Liver (tissue), 9 donors: ENCODE data around the gene MYOM3. TPM values are rescaled to one million over a fixed set of nuclear protein-coding genes. Genes with fewer than 3 reads are reported as not detected.

ENCODE experiments used
- DNase-seq: peaks from one replicate; pipeline ENCODE4 v3.0.0-alpha.2; 2017; ENCODE audit warnings: low spot score
- H3K27ac ChIP-seq, 2 donors: one replicate each; pipeline ENCODE4 v1.7.0; 2013; ENCODE audit warnings: inconsistent platforms in 2 of 2, low read length in 2 of 2, control low read depth in 1 of 2, low read depth in 1 of 2, mild to moderate bottlenecking in 1 of 2
- H3K27me3 ChIP-seq, 4 donors: one replicate each; pipeline versions ENCODE4 v1.6.1 to v1.7.0; 2013; ENCODE audit warnings: low read length in 3 of 4, inconsistent platforms in 1 of 4, mild to moderate bottlenecking in 1 of 4, moderate library complexity in 1 of 4; ENCODE audit not compliant: control insufficient read depth in 4 of 4, insufficient read depth in 4 of 4
- H3K36me3 ChIP-seq, 4 donors: one replicate each; pipeline versions ENCODE4 v1.6.1 to v1.7.0; 2013; ENCODE audit warnings: low read length in 3 of 4, mild to moderate bottlenecking in 3 of 4, low read depth in 1 of 4, moderate library complexity in 1 of 4; ENCODE audit not compliant: control insufficient read depth in 4 of 4, insufficient read depth in 3 of 4
- H3K4me1 ChIP-seq, 4 donors: one replicate each; pipeline versions ENCODE4 v1.6.1 to v1.7.0; 2013; ENCODE audit warnings: low read length in 3 of 4, mild to moderate bottlenecking in 3 of 4, moderate library complexity in 1 of 4; ENCODE audit not compliant: control insufficient read depth in 4 of 4, insufficient read depth in 4 of 4
- H3K4me3 ChIP-seq, 3 donors: one replicate each; pipeline versions ENCODE4 v1.6.1 to v1.7.0; 2013; ENCODE audit warnings: low read length in 3 of 3, control low read depth in 1 of 3, low read depth in 1 of 3, mild to moderate bottlenecking in 1 of 3
- H3K9ac ChIP-seq, 2 donors: one replicate each; pipeline ENCODE4 v1.7.0; 2013; ENCODE audit warnings: low read length in 2 of 2, mild to moderate bottlenecking in 2 of 2, moderate library complexity in 2 of 2, control low read depth in 1 of 2, low read depth in 1 of 2
- H3K9me3 ChIP-seq, 4 donors: one replicate each; pipeline versions ENCODE4 v1.6.1 to v1.7.0; 2013; ENCODE audit warnings: low read length in 3 of 4; ENCODE audit not compliant: control insufficient read depth in 4 of 4
- FOXA1 ChIP-seq: IDR thresholded peaks from 2 replicates; pipeline ENCODE4 v1.6.1; 2016; ENCODE audit warnings: antibody characterized with exemption
- FOXA2 ChIP-seq: IDR thresholded peaks from 2 replicates; pipeline ENCODE4 v1.6.1; 2016; ENCODE audit warnings: antibody characterized with exemption
- HNF4A ChIP-seq, 2 donors: conservative IDR thresholded peaks; 2 replicates each; pipeline ENCODE4 v1.6.1; 2016; ENCODE audit warnings: antibody characterized with exemption in 2 of 2, mild to moderate bottlenecking in 2 of 2
- HNF4G ChIP-seq: IDR thresholded peaks from 2 replicates; pipeline ENCODE4 v1.6.1; 2016; ENCODE audit warnings: antibody characterized with exemption
- NR2F2 ChIP-seq: IDR thresholded peaks from 2 replicates; pipeline ENCODE4 v1.6.1; 2016; ENCODE audit warnings: antibody characterized with exemption
- RAD21 ChIP-seq, 2 donors: IDR thresholded peaks; 2 replicates each; pipeline ENCODE4 v1.6.1; 2016; ENCODE audit warnings: antibody characterized with exemption in 2 of 2, mild to moderate bottlenecking in 2 of 2
- RXRA ChIP-seq, 2 donors: IDR thresholded peaks; 2 replicates each; pipeline ENCODE4 v1.6.1; 2017 to 2018; ENCODE audit warnings: antibody characterized with exemption in 2 of 2, mild to moderate bottlenecking in 1 of 2
- SP1 ChIP-seq: IDR thresholded peaks from 2 replicates; pipeline ENCODE4 v1.6.1; 2018; ENCODE audit warnings: antibody characterized with exemption, mild to moderate bottlenecking
- WGBS: extraction: QIAGEN DNeasy Blood & Tissue Kit; methylation state at CpG from one replicate; pipeline ENCODE4 v1.1.7; 2013; 5-methylcytosine and 5-hydroxymethylcytosine counted together
- polyA plus RNA-seq, 2 donors: library from polyadenylated mRNA; stranded (reverse) in 1 of 2; unstranded in 1 of 2; fragments of 200-250 nt in 1 of 2; fragments of >200 nt in 1 of 2; fragmentation: Nextera tagmentation in 1 of 2; extraction: Ambion mirVana in 1 of 2; gene quantifications; one replicate each; pipeline versions ENCODE4 v1.2.1 to v1.2.3, GENCODE V29; 2013 to 2015
- total RNA-seq, 2 donors: library from RNA; depleted of rRNA; stranded (reverse); fragments of >200 nt; gene quantifications; one replicate each; pipeline ENCODE4 v1.2.3, GENCODE V29; 2014
- TF ChIP-seq, protein P1 (sequence below): IDR thresholded peaks from 2 replicates; pipeline ENCODE4 v1.6.1; 2016; ENCODE audit warnings: antibody characterized with exemption
- TF ChIP-seq, protein P2 (sequence below): IDR thresholded peaks from 2 replicates; pipeline ENCODE4 v1.6.1; 2016; ENCODE audit warnings: antibody characterized with exemption
- TF ChIP-seq, protein P3 (sequence below): IDR thresholded peaks from 2 replicates; pipeline ENCODE4 v1.6.1; 2016; ENCODE audit warnings: antibody characterized with exemption, mild to moderate bottlenecking
- donor health status: healthy.
- donor health status: healthy.
- donor health status: healthy.
- donor health status: healthy.
- donor health status: healthy.

The MYOM3 gene
- total and polyA plus RNA-seq, 4 donors = 0.01 to 0.17 (median 0.05) TPM; not detected in 1

DNA sequence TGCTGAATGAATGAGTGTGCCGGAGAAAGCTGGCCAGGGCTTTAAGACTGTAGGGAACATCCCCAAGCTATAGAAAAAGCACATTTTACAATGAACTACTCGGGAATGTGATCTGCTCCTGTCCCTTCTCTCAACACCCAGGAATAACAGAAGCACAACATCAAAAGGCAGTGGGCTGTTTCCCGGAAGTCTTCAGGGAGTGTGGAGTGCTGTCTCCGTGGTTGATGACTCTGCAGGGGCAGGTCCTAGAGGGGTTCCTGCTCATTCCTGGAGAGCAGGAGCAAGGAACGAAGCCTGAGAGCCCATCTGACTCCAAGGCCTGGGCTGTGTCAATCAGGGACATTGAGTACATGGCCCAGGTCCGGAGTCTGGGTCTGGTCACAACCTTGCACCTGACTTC, 35.9 kb upstream of the MYOM3 start:
- Histone ChIP-seq H3K4me3 (no peak overlapping the region), H3K9me3 (no peaks in the 10 kb centered on the region), H3K9ac (no peak overlapping the region), H3K27ac (no peak overlapping the region), H3K36me3 (no peaks in the 10 kb centered on the region), H3K4me1 (peaks cover 0 to 25% (median 16%) of the 10 kb centered on the region in 4 donors), H3K27me3 (no peaks in the 10 kb centered on the region)
- no peak for DNase-seq
- TF ChIP-seq NR2F2 = no peak
- WGBS = 74% methylated on average over 6 of the region's 6 CpGs

DNA sequence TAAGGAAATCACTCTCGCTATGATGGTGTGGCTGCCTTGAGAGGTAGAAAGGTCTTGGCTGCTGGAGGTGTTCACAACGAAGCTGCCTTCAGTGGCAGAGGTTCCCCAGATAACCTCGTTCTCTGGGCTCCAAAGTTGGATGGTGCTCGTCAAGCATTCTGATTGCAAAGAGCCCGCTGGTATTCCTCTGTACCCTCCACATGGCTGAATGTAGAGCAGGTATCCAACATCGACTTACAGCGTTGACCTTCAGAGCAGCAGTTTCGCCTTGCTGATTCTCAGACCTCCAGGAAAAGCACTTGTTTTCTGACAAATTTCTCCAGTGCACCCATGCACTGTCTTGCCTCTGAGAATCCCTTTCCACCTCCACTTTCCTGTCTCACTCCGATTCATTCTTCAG, 35.3 kb upstream of the MYOM3 start:
- Histone ChIP-seq H3K9ac (no peak overlapping the region), H3K4me3 (no peak overlapping the region), H3K9me3 (no peaks in the 10 kb centered on the region), H3K36me3 (no peaks in the 10 kb centered on the region), H3K4me1 (peaks cover 0 to 31% (median 20%) of the 10 kb centered on the region in 4 donors), H3K27ac (no peak overlapping the region), H3K27me3 (no peaks in the 10 kb centered on the region)
- DNase-seq = no peak
- no peak for TF ChIP-seq HNF4A (conservative IDR thresholded peaks at IDR 0.05)
- no peak for TF ChIP-seq RAD21 (IDR thresholded peaks at IDR 0.05)
- TF ChIP-seq FOXA1 = no peak
- no peak for TF ChIP-seq NR2F2
- TF ChIP-seq, protein P1, sequence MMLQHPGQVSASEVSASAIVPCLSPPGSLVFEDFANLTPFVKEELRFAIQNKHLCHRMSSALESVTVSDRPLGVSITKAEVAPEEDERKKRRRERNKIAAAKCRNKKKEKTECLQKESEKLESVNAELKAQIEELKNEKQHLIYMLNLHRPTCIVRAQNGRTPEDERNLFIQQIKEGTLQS = no peak
- no peak for TF ChIP-seq SP1
- no peak for TF ChIP-seq RXRA (IDR thresholded peaks at IDR 0.05)
- TF ChIP-seq, protein P2, sequence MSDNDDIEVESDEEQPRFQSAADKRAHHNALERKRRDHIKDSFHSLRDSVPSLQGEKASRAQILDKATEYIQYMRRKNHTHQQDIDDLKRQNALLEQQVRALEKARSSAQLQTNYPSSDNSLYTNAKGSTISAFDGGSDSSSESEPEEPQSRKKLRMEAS = no peak
- 93% methylated on average over 9 of the region's 9 CpGs for WGBS

DNA sequence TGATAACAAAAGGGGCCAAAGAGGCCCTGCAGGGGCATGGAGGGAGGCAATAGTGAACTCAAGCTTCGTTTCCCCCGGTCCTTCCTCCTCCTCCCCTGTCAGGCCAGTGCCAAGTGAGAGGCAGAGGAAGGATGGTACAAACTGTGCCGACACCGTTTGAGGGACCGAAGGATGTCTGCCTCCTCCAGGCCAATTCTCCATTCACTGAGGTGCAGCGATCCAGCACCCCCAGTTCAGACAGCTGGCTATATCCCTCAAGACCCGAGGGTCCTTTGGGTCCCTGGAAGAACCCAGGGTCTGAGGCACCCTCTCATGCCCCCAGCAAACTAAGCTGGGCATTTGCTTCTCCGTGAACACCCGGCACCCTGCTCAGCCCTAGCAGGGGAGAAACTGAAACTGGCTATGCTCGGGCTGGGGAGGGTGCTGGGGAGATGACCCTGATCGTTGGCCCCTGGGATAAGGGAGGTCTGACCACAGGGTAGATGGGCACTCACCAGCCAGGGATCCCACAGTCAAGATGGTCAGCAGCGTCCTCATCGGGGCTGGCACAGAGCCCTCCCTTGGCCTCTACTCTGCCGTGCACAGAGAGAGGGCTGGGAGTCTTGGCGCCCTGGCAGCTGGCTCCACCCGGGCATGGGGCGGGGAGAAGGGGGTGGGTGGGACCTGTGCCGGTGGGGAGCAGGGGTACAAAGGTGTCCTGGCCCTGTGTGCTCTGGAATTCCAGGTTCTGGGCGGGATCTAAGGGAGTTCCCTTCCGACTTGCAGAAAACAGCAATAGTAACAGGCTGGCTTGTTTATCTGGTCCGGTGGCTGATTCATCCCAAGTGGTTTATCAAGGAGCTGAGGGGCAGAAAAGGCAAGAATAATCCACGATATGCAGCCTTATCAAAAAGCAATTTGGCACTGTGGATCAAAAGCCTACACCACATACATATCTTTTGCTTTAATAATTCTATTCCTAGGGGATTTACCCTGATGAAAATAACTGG, 30.9 kb upstream of the MYOM3 start, which contains the start of gene IL22RA1:
IL22RA1 (minus strand) TSS at position 595 of the 989 bp plus-strand sequence; CDS start at position 537, 58 bp downstream.
- Histone ChIP-seq H3K4me1 (peaks cover 4 to 27% (median 24%) of the 10 kb centered on the region in 4 donors), H3K9me3 (no peaks in the 10 kb centered on the region), H3K27me3 (no peaks in the 10 kb centered on the region), H3K36me3 (no peaks in the 10 kb centered on the region), H3K4me3 (peak within 1 kb of the TSS; percentile 56 to 82 (median 76)), H3K27ac (peak within 1 kb of the TSS; percentile 39 to 62), H3K9ac (peak within 1 kb of the TSS in 1 of 2 donors; percentile 30)
- DNase-seq = peak; percentile 46
- 15% methylated on average over 22 of the region's 22 CpGs for WGBS
- TF ChIP-seq, protein P2 = no peak
- TF ChIP-seq, protein P3, sequence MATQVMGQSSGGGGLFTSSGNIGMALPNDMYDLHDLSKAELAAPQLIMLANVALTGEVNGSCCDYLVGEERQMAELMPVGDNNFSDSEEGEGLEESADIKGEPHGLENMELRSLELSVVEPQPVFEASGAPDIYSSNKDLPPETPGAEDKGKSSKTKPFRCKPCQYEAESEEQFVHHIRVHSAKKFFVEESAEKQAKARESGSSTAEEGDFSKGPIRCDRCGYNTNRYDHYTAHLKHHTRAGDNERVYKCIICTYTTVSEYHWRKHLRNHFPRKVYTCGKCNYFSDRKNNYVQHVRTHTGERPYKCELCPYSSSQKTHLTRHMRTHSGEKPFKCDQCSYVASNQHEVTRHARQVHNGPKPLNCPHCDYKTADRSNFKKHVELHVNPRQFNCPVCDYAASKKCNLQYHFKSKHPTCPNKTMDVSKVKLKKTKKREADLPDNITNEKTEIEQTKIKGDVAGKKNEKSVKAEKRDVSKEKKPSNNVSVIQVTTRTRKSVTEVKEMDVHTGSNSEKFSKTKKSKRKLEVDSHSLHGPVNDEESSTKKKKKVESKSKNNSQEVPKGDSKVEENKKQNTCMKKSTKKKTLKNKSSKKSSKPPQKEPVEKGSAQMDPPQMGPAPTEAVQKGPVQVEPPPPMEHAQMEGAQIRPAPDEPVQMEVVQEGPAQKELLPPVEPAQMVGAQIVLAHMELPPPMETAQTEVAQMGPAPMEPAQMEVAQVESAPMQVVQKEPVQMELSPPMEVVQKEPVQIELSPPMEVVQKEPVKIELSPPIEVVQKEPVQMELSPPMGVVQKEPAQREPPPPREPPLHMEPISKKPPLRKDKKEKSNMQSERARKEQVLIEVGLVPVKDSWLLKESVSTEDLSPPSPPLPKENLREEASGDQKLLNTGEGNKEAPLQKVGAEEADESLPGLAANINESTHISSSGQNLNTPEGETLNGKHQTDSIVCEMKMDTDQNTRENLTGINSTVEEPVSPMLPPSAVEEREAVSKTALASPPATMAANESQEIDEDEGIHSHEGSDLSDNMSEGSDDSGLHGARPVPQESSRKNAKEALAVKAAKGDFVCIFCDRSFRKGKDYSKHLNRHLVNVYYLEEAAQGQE = peak; percentile 18
- TF ChIP-seq, protein P1 = no peak
- TF ChIP-seq FOXA2 = no peak
- peak in 1 of 2 donors; percentile 62 for TF ChIP-seq HNF4A (conservative IDR thresholded peaks at IDR 0.05)
- peak; percentile 11 for TF ChIP-seq HNF4G
- peak; percentile 25 to 39 for TF ChIP-seq RXRA (IDR thresholded peaks at IDR 0.05)
- TF ChIP-seq SP1 = peak; percentile 29
